Measurements from ENCODE around the gene DDX43. TPM values are rescaled to one million over a fixed set of nuclear protein-coding genes. Genes with fewer than 3 reads are reported as not detected.

The DDX43 gene
- total RNA-seq, 2 experiments from 2014 or later = 0.16 to 0.31 TPM

GRCh38 chr6:73418081-73418741 is 23.6 kb downstream of the DDX43 start:
- H3K4me1 Mint-ChIP-seq (ENCODE audit: low read depth) = peaks cover 18% of the 10 kb centered on the region
- no peak for TF ChIP-seq CTCF (IDR thresholded peaks at IDR 0.05)
- peaks cover 27% of the 10 kb centered on the region for H3K36me3 Mint-ChIP-seq (ENCODE audit: low read depth)
- ChIA-PET POLR2A (interaction anchor here (0.6 to 1.0 kb wide), 2 partner anchors 23 to 1023 kb away, joined by 3 read pairs; partner anchors contain the start of gene DDX43), CTCF (no interaction called here)
- no peaks in the 10 kb centered on the region for H3K27me3 Mint-ChIP-seq
- intact Hi-C loops (cut with micrococcal nuclease) = no loop called here
- DNase-seq (peak; percentile 36), ATAC-seq (no peak)
- H3K4me3 Mint-ChIP-seq = no peak overlapping the region
- no peak overlapping the region for H3K27ac Mint-ChIP-seq
- no peaks in the 10 kb centered on the region for H3K9me3 Mint-ChIP-seq

GRCh38 chr6:73421534-73421933 is 26.9 kb downstream of the DDX43 start:
- no peak overlapping the region for H3K4me3 Mint-ChIP-seq
- H3K27ac Mint-ChIP-seq = no peak overlapping the region
- intact Hi-C loops (cut with micrococcal nuclease) = no loop called here

GRCh38 chr6:73435236-73435635 is 40.6 kb downstream of the DDX43 start:
- ChIA-PET POLR2A (interaction anchor here (0.6 to 1.6 kb wide), 2 partner anchors 10 to 16 kb away, joined by 3 to 7 read pairs; partner anchors contain the start of gene CGAS), CTCF (no interaction called here)
- Mint-ChIP-seq H3K4me1 (ENCODE audit: low read depth) (peaks cover 2% of the 10 kb centered on the region), H3K36me3 (ENCODE audit: low read depth) (peaks cover 52% of the 10 kb centered on the region), H3K4me3 (no peak overlapping the region), H3K27me3 (no peaks in the 10 kb centered on the region), H3K27ac (no peak overlapping the region), H3K9me3 (no peaks in the 10 kb centered on the region)
- TF ChIP-seq CTCF (IDR thresholded peaks at IDR 0.05) = no peak
- intact Hi-C loops (cut with micrococcal nuclease) = no loop called here
- ATAC-seq (no peak), DNase-seq (no peak)

More at GRCh38 chr6:73421534-73421933, 26.9 kb downstream of the DDX43 start:
- POLR2A ChIA-PET = interaction anchor here (1.0 to 1.1 kb wide), 2 partner anchors 30 to 37 kb away, joined by 3 read pairs; no protein-coding TSS in a partner anchor
- Mint-ChIP-seq H3K9me3 (no peaks in the 10 kb centered on the region), H3K27me3 (no peaks in the 10 kb centered on the region), H3K36me3 (ENCODE audit: low read depth) (peaks cover 43% of the 10 kb centered on the region), H3K4me1 (ENCODE audit: low read depth) (peaks cover 24% of the 10 kb centered on the region)
- DNase-seq = no peak
- no peak for TF ChIP-seq CTCF (IDR thresholded peaks at IDR 0.05)
- CTCF ChIA-PET = no interaction called here
- no peak for ATAC-seq

- no peak for TF ChIP-seq CTCF (IDR thresholded peaks at IDR 0.05)
- ATAC-seq = no peak
- intact Hi-C loops (cut with micrococcal nuclease) = no loop called here
- no peak for DNase-seq
- Mint-ChIP-seq H3K27me3 (no peaks in the 10 kb centered on the region), H3K4me3 (no peak overlapping the region), H3K36me3 (ENCODE audit: low read depth) (peaks cover 53% of the 10 kb centered on the region), H3K4me1 (ENCODE audit: low read depth) (peaks cover 23% of the 10 kb centered on the region), H3K27ac (no peak overlapping the region), H3K9me3 (no peaks in the 10 kb centered on the region)
- ChIA-PET CTCF (interaction anchor here (1.0 to 1.6 kb wide), 2 partner anchors 15 to 209 kb away, joined by 3 read pairs; no protein-coding TSS in a partner anchor), POLR2A (interaction anchor here (1.4 kb wide), 2 partner anchors 11 to 19 kb away, joined by 5 to 6 read pairs; no protein-coding TSS in a partner anchor)
These were observed 48.9 kb downstream of the DDX43 start for GRCh38 chr6:73443555-73443954.
